Upper lobe of left lung (tissue), 4 donors: Measurements from ENCODE around the gene FOXD2.

Experiments used
- EP300 ChIP-seq, 4 donors: sonication (generic); formaldehyde crosslinking; IDR thresholded peaks; one replicate each; pipeline ENCODE4 v1.5.1; 2017; ENCODE audit warnings: antibody characterized with exemption in 4 of 4, control low read depth in 2 of 4
- POLR2A ChIP-seq, 4 donors: fragments of 450-650 bp; IDR thresholded peaks; one replicate each; pipeline ENCODE4 v1.5.1; 2016 to 2017; ENCODE audit warnings: antibody characterized with exemption in 4 of 4, mild to moderate bottlenecking in 2 of 4
- TF ChIP-seq, protein P1 (sequence below), 6 experiments: fragments of 450-650 bp in 4 of 6; fragments of 200-600 bp in 2 of 6; sonication (generic) in 2 of 6; IDR thresholded peaks; one replicate each; pipeline ENCODE4 v1.5.1; 2016 to 2019; ENCODE audit warnings: antibody characterized with exemption in 6 of 6

DNA sequence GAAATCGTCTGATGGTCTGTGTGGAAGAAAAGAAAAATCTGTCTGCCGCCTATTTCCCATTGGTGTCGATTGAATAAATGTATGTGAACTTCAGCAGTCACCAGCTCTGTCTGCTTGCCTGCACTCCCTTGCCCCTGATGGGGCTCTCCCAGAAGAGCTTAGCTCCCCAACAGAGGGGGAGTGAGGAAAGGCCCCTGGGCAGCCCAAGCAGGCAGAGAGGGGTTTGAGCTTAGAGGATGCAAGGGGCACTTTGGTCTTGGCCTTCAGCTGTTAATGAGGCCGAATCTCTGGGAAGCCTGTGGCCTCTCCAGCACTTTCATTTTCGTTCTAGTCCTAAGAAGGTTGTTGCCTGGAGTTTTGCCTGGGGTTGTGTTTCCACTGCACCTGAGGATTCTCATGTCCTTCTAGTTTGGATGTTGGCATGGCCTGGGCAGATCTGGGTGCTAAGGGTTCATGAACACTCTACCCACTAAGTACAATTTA, 2.8 kb downstream of the FOXD2 start:
- TF ChIP-seq EP300 (IDR thresholded peaks at IDR 0.05) (no peak), POLR2A (IDR thresholded peaks at IDR 0.05) (no peak)
- TF ChIP-seq, protein P1, sequence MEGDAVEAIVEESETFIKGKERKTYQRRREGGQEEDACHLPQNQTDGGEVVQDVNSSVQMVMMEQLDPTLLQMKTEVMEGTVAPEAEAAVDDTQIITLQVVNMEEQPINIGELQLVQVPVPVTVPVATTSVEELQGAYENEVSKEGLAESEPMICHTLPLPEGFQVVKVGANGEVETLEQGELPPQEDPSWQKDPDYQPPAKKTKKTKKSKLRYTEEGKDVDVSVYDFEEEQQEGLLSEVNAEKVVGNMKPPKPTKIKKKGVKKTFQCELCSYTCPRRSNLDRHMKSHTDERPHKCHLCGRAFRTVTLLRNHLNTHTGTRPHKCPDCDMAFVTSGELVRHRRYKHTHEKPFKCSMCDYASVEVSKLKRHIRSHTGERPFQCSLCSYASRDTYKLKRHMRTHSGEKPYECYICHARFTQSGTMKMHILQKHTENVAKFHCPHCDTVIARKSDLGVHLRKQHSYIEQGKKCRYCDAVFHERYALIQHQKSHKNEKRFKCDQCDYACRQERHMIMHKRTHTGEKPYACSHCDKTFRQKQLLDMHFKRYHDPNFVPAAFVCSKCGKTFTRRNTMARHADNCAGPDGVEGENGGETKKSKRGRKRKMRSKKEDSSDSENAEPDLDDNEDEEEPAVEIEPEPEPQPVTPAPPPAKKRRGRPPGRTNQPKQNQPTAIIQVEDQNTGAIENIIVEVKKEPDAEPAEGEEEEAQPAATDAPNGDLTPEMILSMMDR (IDR thresholded peaks at IDR 0.05): no peak
